Osteoblast (primary cell): Measurements from ENCODE around the gene FAAP100. TPM values are rescaled to one million over a fixed set of nuclear protein-coding genes. Genes with fewer than 3 reads are reported as not detected.

Experiments used
- DNase-seq: peaks from one replicate; pipeline ENCODE4 v3.0.0; 2011; ENCODE audit warnings: low spot score, mixed read lengths; ENCODE audit not compliant: insufficient read length; ENCODE audit errors: missing footprints
- H2AFZ ChIP-seq: 2 replicates; pipeline ENCODE4 v1.6.0; 2011; ENCODE audit warnings: mild to moderate bottlenecking, low read length
- H3K27ac ChIP-seq: 2 replicates; pipeline ENCODE4 v1.5.1; 2011; ENCODE audit warnings: mild to moderate bottlenecking, low read depth, low read length, moderate library complexity
- H3K27me3 ChIP-seq: 2 replicates; pipeline ENCODE4 v1.6.0; 2012; ENCODE audit warnings: mild to moderate bottlenecking, control low read depth, inconsistent platforms, low read length, moderate library complexity; ENCODE audit not compliant: insufficient read depth
- H3K36me3 ChIP-seq: 2 replicates; pipeline ENCODE4 v1.5.1; 2011; ENCODE audit warnings: mild to moderate bottlenecking, low read length, control low read depth, moderate library complexity; ENCODE audit not compliant: insufficient read depth
- H3K4me1 ChIP-seq: 2 replicates; pipeline ENCODE4 v1.5.1; 2011; ENCODE audit warnings: mild to moderate bottlenecking, low read length, control low read depth, moderate library complexity; ENCODE audit not compliant: insufficient read depth
- H3K4me2 ChIP-seq: 2 replicates; pipeline ENCODE4 v1.6.0; 2011; ENCODE audit warnings: mild to moderate bottlenecking, low read length; ENCODE audit not compliant: insufficient read depth
- H3K4me3 ChIP-seq: fragments of 200-600 bp; sonication (generic); 3 replicates; pipeline ENCODE4 v1.5.1; 2012; ENCODE audit warnings: mild to moderate bottlenecking, low read length, inconsistent platforms; ENCODE audit not compliant: insufficient read depth
- H3K79me2 ChIP-seq: 2 replicates; pipeline ENCODE4 v1.6.0; 2012; ENCODE audit warnings: mild to moderate bottlenecking, low read length, control low read depth, inconsistent platforms; ENCODE audit not compliant: insufficient read depth
- H3K9me3 ChIP-seq: 2 replicates; pipeline ENCODE4 v1.5.1; 2011; ENCODE audit warnings: low read depth, low read length, control low read depth
- H4K20me1 ChIP-seq: 2 replicates; pipeline ENCODE4 v1.6.0; 2012; ENCODE audit warnings: mild to moderate bottlenecking, low read length, control low read depth; ENCODE audit not compliant: insufficient read depth
- CTCF ChIP-seq: IDR thresholded peaks from 2 replicates; pipeline ENCODE4 v1.5.1; 2011; ENCODE audit warnings: mild to moderate bottlenecking, low read depth, low read length, moderate library complexity; ENCODE audit errors: extremely low read depth
- total RNA-seq: library from RNA; depleted of rRNA; stranded (reverse); fragments of >200 nt; gene quantifications from 2 replicates; pipeline ENCODE4 v1.2.3, GENCODE V29; 2012

The FAAP100 gene
- total RNA-seq, 1 donor = 44.5 TPM

- TF ChIP-seq CTCF = no peak
- peaks cover 12% of the 10 kb centered on the region for H3K27me3 ChIP-seq
Observed at GRCh38 chr17:81499601-81499970, 52.6 kb downstream of the FAAP100 start.

DNA sequence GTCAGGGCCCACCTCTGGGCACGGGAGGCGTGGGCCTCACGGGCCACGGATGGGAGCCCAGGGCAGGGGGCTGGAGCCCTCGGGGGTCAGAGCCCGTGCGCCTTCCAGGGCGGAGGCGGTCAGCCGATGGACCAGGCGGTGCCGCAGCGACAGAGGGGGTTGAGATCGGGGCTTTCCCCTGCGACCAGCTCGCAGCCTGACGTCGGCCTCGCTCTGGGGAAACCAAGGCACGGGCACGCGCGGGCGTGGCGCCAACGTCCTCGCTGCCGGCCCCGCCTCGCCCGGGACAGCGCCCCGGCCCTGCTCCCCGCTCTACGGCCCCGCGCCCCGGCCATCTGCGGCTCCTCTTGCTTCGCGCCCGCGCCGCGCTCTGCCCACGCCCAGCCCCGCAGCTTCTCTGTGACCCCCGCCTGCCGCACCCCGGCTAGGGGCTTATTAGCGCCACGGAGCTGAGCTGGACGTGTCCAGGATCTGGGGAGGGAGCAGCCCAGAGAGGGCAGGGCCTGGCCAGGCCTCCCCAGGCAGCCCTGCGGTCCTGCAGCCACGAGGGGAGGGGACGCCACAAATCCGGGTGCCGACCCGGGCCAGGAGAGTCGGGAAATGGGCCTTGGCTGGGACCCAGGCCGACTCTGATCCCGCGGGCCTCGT lies 53.1 kb downstream of the FAAP100 start:
- Histone ChIP-seq H4K20me1 (no peaks in the 10 kb centered on the region), H3K4me3 (no peak overlapping the region), H2AFZ (no peak overlapping the region), H3K27ac (no peak overlapping the region), H3K4me1 (peaks cover 4% of the 10 kb centered on the region), H3K4me2 (no peak overlapping the region), H3K79me2 (no peaks in the 10 kb centered on the region), H3K9me3 (no peaks in the 10 kb centered on the region), H3K27me3 (peaks cover 12% of the 10 kb centered on the region), H3K36me3 (no peaks in the 10 kb centered on the region)
- DNase-seq = no peak
- TF ChIP-seq CTCF = no peak

More at GRCh38 chr17:81499601-81499970, 52.6 kb downstream of the FAAP100 start:
- H3K36me3 ChIP-seq = no peaks in the 10 kb centered on the region
- peaks cover 4% of the 10 kb centered on the region for H3K4me1 ChIP-seq
- H3K4me3 ChIP-seq = no peak overlapping the region
- H3K4me2 ChIP-seq = no peak overlapping the region
- H2AFZ ChIP-seq = no peak overlapping the region
- H4K20me1 ChIP-seq = no peaks in the 10 kb centered on the region
- H3K27ac ChIP-seq = no peak overlapping the region
- no peaks in the 10 kb centered on the region for H3K9me3 ChIP-seq
- DNase-seq = no peak
- H3K79me2 ChIP-seq = no peaks in the 10 kb centered on the region

DNA sequence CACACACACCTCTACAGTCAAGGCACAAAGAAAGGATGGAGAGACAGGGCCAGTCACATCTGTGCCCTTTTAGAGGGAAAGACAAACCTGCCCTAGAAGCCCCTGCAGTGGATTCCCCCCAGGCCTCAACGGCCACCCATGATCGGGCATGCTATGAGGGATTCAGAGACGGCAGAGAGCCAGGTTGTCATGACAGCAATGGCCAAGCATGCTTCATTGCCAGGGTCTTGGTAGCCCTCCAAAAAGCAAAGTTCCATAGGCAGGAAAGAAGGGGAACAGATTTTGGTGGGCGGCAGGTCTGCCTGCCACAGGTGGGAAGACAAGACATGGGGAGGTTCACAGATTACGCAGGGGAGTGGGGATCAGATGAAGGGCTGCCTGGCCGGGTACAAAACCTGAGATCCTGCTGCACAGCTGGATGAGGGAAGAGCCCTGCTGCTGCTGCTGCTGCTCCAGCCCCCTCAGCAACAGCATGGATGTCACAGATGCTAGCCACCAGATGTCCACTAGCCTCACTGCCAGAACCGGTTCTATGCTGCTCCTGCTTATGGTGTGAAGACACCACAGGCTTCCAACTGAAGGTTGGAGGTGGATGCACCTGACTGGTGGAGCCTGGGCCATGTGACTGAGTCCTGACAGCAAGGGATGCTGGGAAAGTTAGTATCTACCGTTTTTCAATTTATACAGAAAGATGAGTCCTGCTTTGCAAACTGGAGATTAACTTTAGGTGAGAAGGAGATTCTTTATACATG lies 57.4 kb downstream of the FAAP100 start:
- Histone ChIP-seq H3K27me3 (peaks cover 19% of the 10 kb centered on the region), H3K79me2 (no peaks in the 10 kb centered on the region), H2AFZ (peak overlapping the region; percentile 3), H3K4me1 (peaks cover under 1% of the 10 kb centered on the region), H3K9me3 (no peaks in the 10 kb centered on the region), H3K36me3 (no peaks in the 10 kb centered on the region), H3K4me2 (no peak overlapping the region), H3K4me3 (no peak overlapping the region), H4K20me1 (no peaks in the 10 kb centered on the region), H3K27ac (no peak overlapping the region)
- TF ChIP-seq CTCF = no peak
- no peak for DNase-seq

DNA sequence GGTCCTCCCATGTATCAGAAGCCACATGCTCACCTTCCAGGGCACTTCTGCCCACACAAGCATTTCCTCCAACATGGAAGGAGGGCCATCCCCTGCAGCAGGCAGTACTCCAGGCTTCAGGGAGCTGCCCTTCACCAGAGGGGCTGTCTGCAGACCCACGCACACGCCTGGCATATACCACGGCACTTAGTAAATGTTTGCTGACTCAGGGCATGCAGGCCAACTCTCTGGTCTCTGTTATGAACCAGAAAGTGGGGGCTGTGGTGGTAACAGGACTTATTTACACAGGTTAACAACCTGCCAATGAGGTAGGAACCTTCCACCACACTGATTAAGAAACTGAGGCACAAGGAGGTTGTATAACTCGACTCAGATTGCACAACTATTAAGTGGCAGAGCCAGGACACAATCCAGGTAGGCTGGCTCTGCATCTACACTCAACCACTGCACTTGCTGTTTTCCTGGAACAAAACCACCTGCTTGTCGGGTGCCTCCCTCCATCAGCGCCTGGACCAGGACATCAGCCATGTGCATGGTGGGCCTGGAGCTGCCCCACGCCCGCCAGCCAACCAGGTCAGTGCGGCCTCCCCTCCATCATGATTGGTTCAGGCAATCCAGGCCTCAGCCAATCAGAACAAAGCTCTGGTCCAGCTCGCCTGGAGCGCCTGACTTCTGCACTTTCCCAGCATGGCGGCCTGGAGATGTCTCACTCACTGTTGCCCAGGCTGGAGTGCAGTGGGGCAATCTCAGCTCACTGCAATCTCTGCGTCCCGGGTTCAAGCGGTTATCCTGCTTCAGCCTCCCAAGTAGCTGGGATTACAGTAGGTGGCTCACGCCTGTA lies 58.7 kb downstream of the FAAP100 start:
- H2AFZ ChIP-seq = no peak overlapping the region
- peak; percentile 82 for DNase-seq
- peaks cover 19% of the 10 kb centered on the region for H3K27me3 ChIP-seq
- H3K36me3 ChIP-seq = no peaks in the 10 kb centered on the region
- no peak overlapping the region for H3K4me3 ChIP-seq
- peaks cover 3% of the 10 kb centered on the region for H3K4me1 ChIP-seq
- H3K27ac ChIP-seq = no peak overlapping the region
- TF ChIP-seq CTCF = no peak
- no peaks in the 10 kb centered on the region for H4K20me1 ChIP-seq
- H3K4me2 ChIP-seq = no peak overlapping the region
- no peaks in the 10 kb centered on the region for H3K9me3 ChIP-seq
- H3K79me2 ChIP-seq = no peaks in the 10 kb centered on the region
